Transverse colon (tissue), 4 donors: ENCODE measurements around the gene TYROBP. TPM values are rescaled to one million over a fixed set of nuclear protein-coding genes. Genes with fewer than 3 reads are reported as not detected.

Source experiments
- DNase-seq: peaks from one replicate; pipeline ENCODE4 v3.0.0-alpha.2; 2019
- H3K27ac ChIP-seq, 4 donors: fragments of 200-600 bp; sonication (generic); 2 replicates each; pipeline ENCODE4 v1.5.1; 2016 to 2018; ENCODE audit warnings: inconsistent platforms in 4 of 4
- H3K27me3 ChIP-seq: fragments of 200-600 bp; sonication (generic); 2 replicates; pipeline ENCODE4 v1.5.1; 2017; ENCODE audit warnings: inconsistent platforms
- H3K36me3 ChIP-seq, 4 donors: fragments of 200-600 bp; sonication (generic); 2 replicates each; pipeline ENCODE4 v1.5.1; 2017 to 2019; ENCODE audit warnings: inconsistent platforms in 4 of 4
- H3K4me1 ChIP-seq, 4 donors: fragments of 200-600 bp; sonication (generic); 2 replicates each; pipeline ENCODE4 v1.5.1; 2017 to 2020; ENCODE audit warnings: inconsistent platforms in 4 of 4
- H3K4me3 ChIP-seq, 4 donors: fragments of 200-600 bp; sonication (generic); 1 replicate in 1 of 4; 2 replicates in 3 of 4; pipeline versions ENCODE4 v1.5.1 to v1.6.1; 2017 to 2019; ENCODE audit warnings: inconsistent platforms in 4 of 4
- H3K9me3 ChIP-seq, 2 donors: fragments of 200-600 bp; sonication (generic); 2 replicates each; pipeline ENCODE4 v1.5.1; 2017 to 2019; ENCODE audit warnings: inconsistent platforms in 2 of 2
- EP300 ChIP-seq: sonication (generic); formaldehyde crosslinking; IDR thresholded peaks from one replicate; pipeline ENCODE4 v1.6.1; 2017; ENCODE audit warnings: antibody characterized with exemption, low read depth
- POLR2A ChIP-seq: fragments of 450-650 bp; IDR thresholded peaks from one replicate; pipeline ENCODE4 v1.6.1; 2016; ENCODE audit warnings: antibody characterized with exemption, mild to moderate bottlenecking, moderate library complexity
- POLR2AphosphoS5 ChIP-seq, 3 donors: sonication (generic); formaldehyde crosslinking; IDR thresholded peaks; one replicate each; pipeline ENCODE4 v1.6.1; 2016; ENCODE audit warnings: antibody characterized with exemption in 3 of 3
- WGBS, 2 donors: methylation state at CpG; one replicate each; pipeline ENCODE4 v1.1.5; 2018; ENCODE audit warnings: low coverage in 1 of 2; 5-methylcytosine and 5-hydroxymethylcytosine counted together
- in situ Hi-C, 4 donors: fragments of 200-750 bp; cut with MboI; loops; one replicate each; pipeline versions ENCODE4 v1.15.0 to v1.15.1; 2017; ENCODE audit warnings: low sequenced_read_pairs in 3 of 4, low pct_ligation_motif_present in 1 of 4, low pct_unique_long_range_greater_than_20kb in 1 of 4
- intact Hi-C: fragments of 100-400 bp; cut with DNase I; formaldehyde crosslinking; loops from one replicate; pipeline ENCODE4 v1.15.1; 2023; ENCODE audit warnings: low total_unique reads
- total RNA-seq, 4 donors: library from RNA; depleted of rRNA; stranded (reverse); fragments of >200 nt; gene quantifications; one replicate each; pipeline ENCODE4 v1.1.0, GENCODE V29; 2016
- TF ChIP-seq, protein P1 (sequence below), 5 experiments: fragments of 200-600 bp in 3 of 5; fragments of 450-650 bp in 2 of 5; sonication (generic) in 3 of 5; IDR thresholded peaks; 1 replicate in 2 of 5; 2 replicates in 3 of 5; pipeline ENCODE4 v1.5.1; 2016 to 2017; ENCODE audit warnings: antibody characterized with exemption in 5 of 5, inconsistent platforms in 3 of 5, mild to moderate bottlenecking in 2 of 5, moderate library complexity in 1 of 5

Gene TYROBP
- total RNA-seq, 4 donors from 2014 or later, result 25.6 to 81.5 (median 52.2) TPM

DNA sequence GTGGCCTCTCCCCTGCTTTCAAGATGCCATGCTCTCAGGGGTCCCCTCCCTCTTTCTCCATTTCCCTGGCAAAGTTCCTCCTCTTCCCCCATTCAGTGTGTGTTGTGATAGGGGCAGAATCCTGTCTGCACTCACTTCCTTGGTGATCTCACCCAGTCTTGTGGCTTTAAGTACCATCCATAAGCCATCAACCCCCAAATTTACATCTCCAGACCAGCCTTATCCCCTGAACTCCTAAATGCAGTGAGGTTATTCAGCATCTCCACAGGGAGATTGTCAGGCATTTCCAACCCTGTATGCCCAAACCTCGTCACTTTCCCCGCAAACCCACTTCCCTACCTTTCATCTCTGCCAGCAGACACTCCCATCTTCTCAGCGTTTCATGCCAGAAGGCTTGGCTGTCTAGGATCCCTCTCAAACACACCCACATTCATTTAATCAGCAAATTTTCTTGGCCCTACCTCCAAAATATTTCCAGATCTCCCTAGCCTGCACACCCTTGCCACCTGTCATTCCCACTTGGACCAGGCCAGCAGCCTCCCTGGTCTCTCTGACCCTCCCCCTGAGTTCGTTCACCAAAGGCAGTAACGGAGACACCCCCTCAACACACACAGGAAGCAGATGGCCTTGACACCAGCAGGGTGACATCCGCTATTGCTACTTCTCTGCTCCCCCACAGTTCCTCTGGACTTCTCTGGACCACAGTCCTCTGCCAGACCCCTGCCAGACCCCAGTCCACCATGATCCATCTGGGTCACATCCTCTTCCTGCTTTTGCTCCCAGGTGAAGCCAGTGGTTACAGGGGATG lies 6.0 kb downstream of the TYROBP start, which contains the start of gene HCST:
TSS of gene HCST (plus strand) at position 676 of the 808 bp plus-strand sequence. CDS start at position 741, 65 bp downstream.
- Histone ChIP-seq H3K4me3 (peak within 1 kb of the TSS in 2 of 4 donors; percentile 11 to 31), H3K27ac (peak within 1 kb of the TSS; percentile 88 to 97 (median 92)), H3K27me3 (no peaks in the 10 kb centered on the region), H3K36me3 (peaks cover 0 to under 1% (median 0%) of the 10 kb centered on the region in 4 donors), H3K4me1 (peaks cover 9 to 39% (median 17%) of the 10 kb centered on the region in 4 donors), H3K9me3 (no peaks in the 10 kb centered on the region)
- intact Hi-C loops (no loop called here), in situ Hi-C loops (no loop called here)
- WGBS, 2 donors, result 30 to 33% methylated on average over 5 to 6 of the region's 6 CpGs
- peak; percentile 30 for DNase-seq
- no peak for TF ChIP-seq POLR2AphosphoS5 (IDR thresholded peaks at IDR 0.05)
- TF ChIP-seq POLR2A, result peak; percentile 14

DNA sequence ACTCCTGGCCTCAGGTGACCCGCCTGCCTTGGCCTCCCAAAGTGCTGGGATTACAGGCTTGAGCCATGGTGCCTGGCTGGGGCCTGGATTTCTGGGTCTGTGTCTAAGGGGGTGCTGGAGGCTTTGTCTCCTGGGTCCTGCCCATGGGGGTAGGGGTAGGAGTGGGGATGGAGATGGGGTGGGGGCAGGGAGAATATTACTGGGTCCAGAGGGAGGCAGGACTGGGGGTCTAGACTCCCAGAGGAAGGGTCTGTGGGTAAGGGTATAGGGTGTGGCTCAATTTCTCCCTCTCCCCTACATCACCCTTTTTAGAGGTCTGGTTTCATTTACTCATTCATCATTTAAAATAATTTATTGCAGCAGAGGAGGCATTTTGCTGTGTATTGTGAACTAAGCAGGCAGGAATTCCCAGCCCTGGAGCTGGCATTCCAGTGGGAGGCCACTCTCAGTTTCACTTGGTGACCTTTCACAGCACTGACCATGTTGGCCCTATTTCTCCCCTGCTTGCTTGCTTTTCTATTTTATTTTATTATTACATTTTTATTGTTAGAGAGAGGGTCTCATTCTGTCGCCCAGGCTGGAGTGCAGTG lies 6.9 kb downstream of the TYROBP start:
- Histone ChIP-seq H3K27me3 (no peaks in the 10 kb centered on the region), H3K27ac (peak overlapping the region; percentile 88 to 97 (median 92)), H3K9me3 (no peaks in the 10 kb centered on the region), H3K4me1 (peaks cover 9 to 33% (median 17%) of the 10 kb centered on the region in 4 donors), H3K4me3 (peak overlapping the region in 2 of 4 donors; percentile 58 to 73), H3K36me3 (peaks cover 0 to 6% (median 1%) of the 10 kb centered on the region in 4 donors)
- in situ Hi-C loops, result no loop called here
- WGBS, 2 donors, result 33 to 51% methylated on average over 1 to 2 of the region's 2 CpGs
- no peak for DNase-seq
- no peak for TF ChIP-seq POLR2AphosphoS5 (IDR thresholded peaks at IDR 0.05)
- TF ChIP-seq EP300, result no peak
- no peak for TF ChIP-seq POLR2A
- TF ChIP-seq, protein P1, sequence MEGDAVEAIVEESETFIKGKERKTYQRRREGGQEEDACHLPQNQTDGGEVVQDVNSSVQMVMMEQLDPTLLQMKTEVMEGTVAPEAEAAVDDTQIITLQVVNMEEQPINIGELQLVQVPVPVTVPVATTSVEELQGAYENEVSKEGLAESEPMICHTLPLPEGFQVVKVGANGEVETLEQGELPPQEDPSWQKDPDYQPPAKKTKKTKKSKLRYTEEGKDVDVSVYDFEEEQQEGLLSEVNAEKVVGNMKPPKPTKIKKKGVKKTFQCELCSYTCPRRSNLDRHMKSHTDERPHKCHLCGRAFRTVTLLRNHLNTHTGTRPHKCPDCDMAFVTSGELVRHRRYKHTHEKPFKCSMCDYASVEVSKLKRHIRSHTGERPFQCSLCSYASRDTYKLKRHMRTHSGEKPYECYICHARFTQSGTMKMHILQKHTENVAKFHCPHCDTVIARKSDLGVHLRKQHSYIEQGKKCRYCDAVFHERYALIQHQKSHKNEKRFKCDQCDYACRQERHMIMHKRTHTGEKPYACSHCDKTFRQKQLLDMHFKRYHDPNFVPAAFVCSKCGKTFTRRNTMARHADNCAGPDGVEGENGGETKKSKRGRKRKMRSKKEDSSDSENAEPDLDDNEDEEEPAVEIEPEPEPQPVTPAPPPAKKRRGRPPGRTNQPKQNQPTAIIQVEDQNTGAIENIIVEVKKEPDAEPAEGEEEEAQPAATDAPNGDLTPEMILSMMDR (IDR thresholded peaks at IDR 0.05), result no peak
- intact Hi-C loops, result no loop called here

DNA sequence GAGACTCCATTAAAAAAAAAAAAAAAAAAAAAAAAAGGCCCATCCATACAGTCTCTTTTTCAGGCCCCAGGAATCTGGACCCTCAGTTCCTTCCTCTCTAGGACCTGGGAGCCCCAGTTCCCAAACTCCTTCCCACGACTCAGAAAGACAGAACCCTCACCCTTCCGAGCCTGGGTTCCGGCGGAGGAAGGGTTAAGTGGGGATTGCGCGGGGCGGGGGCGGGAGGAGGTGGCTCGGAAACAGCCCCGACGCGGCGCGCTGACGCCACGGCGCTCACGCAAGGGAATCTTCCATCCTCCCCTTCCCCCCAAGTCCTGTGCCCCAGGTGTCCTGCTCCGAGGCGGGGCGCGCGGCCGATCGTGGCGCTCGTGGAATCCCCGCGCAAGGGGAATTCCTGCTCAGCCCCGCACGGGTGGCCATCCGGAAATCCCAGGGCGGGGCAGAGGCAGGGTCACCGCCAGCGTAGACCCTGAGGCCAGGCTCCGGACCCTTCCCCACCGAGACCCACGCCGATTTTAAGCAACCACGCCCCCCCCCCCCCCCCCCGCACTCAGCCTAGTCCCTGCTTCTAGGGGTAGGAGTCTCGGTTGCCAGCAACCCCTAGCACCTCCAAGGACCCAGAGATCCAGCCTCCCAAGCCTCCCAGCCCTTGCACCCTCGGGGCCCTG lies 8.4 kb downstream of the TYROBP start:
- peak; percentile 89 for DNase-seq
- TF ChIP-seq EP300 (no peak), POLR2A (peak; percentile 15), POLR2AphosphoS5 (IDR thresholded peaks at IDR 0.05) (peak; percentile 76 to 85 (median 83))
- TF ChIP-seq, protein P1 (IDR thresholded peaks at IDR 0.05), result no peak
- intact Hi-C loops, result no loop called here
- Histone ChIP-seq H3K4me1 (peaks cover 9 to 32% (median 17%) of the 10 kb centered on the region in 4 donors), H3K36me3 (peaks cover 0 to 14% (median 5%) of the 10 kb centered on the region in 4 donors), H3K4me3 (peak overlapping the region; percentile 58 to 87 (median 70)), H3K27ac (peak overlapping the region; percentile 88 to 97 (median 92)), H3K9me3 (no peaks in the 10 kb centered on the region), H3K27me3 (no peaks in the 10 kb centered on the region)
- in situ Hi-C loops, result no loop called here
- 0% methylated on average over 19 of the region's 43 CpGs; no CpG with 5 or more reads in 1 of the 2 donors for WGBS, 2 donors

DNA sequence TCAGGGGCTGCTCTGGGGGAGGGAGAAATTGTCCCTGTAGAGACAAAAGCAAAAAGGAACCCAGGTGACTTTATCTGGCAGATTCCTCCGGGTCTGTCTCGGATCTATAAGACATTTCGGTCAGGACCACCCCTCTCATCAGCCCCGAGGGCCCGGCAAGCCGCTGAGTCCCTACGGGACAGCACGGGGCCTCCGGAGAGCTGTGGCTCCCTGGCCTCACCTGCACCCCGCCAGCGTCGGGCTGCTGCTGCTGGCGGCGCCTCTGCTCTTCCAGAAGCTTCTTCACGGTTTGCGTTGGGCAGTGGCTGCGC lies 9.6 kb downstream of the TYROBP start:
- 5% methylated on average over 16 of the region's 17 CpGs; no CpG with 5 or more reads in 1 of the 2 donors for WGBS, 2 donors
- intact Hi-C loops, result no loop called here
- in situ Hi-C loops, result no loop called here

More for the DNA sequence above, 9.6 kb downstream of the TYROBP start:
- peaks cover 0 to 15% (median 7%) of the 10 kb centered on the region in 4 donors for H3K36me3 ChIP-seq
- H3K27me3 ChIP-seq, result no peaks in the 10 kb centered on the region
- H3K27ac ChIP-seq, result peak overlapping the region; percentile 88 to 97 (median 92)
- TF ChIP-seq, protein P1 (IDR thresholded peaks at IDR 0.05), result no peak
- TF ChIP-seq EP300 (no peak), POLR2AphosphoS5 (IDR thresholded peaks at IDR 0.05) (no peak), POLR2A (no peak)
- peak overlapping the region; percentile 58 to 87 (median 70) for H3K4me3 ChIP-seq
- H3K4me1 ChIP-seq, result peaks cover 9 to 27% (median 15%) of the 10 kb centered on the region in 4 donors
- H3K9me3 ChIP-seq, result no peaks in the 10 kb centered on the region
- DNase-seq, result no peak
